T-cell (primary cell): ENCODE data around the gene SLC22A5. TPM values are rescaled to one million over a fixed set of nuclear protein-coding genes. Genes with fewer than 3 reads are reported as not detected.
A peak's percentile ranks its signal among the peaks of the same experiment; 100 is the strongest.

Experiments used
- ATAC-seq, 4 experiments: fragments of 200-7000 bp in 3 of 4; fragments of 150-1000 bp in 1 of 4; cut with Tn5 transposase; replicated peaks in 1 of 4; 1 replicate in 3 of 4; 2 replicates in 1 of 4; pipeline ENCODE4 v1.10.0; 2021; ENCODE audit warnings: moderate library complexity in 3 of 4, mild to moderate bottlenecking in 2 of 4, moderate number of reproducible peaks in 1 of 4
- CTCF ChIA-PET, 2 donors: fragments of 300-600 bp; sonication (Branson Sonifier 250); formaldehyde crosslinking; loops; one replicate each; lab custom pipeline; 2022; ENCODE audit warnings: antibody characterized with exemption in 2 of 2; lab: Charles Lee
- POLR2A ChIA-PET, 2 donors: fragments of 300-600 bp; sonication (Branson Sonifier 250); formaldehyde crosslinking; loops; one replicate each; lab custom pipeline; 2022; ENCODE audit warnings: antibody characterized with exemption in 2 of 2; lab: Charles Lee
- DNase-seq, 35 experiments: peaks; one replicate each; pipeline versions ENCODE4 v3.0.0 to v3.0.0-alpha.2; 2013 to 2023
- H3K27ac ChIP-seq: one replicate; pipeline ENCODE4 v1.5.1; 2013; ENCODE audit warnings: low read length
- H3K27me3 ChIP-seq, 2 experiments: replicated peaks in 1 of 2; 1 replicate in 1 of 2; 2 replicates in 1 of 2; pipeline versions ENCODE4 v1.6.1 to v1.7.0; 2013; ENCODE audit warnings: low read length in 1 of 2, mixed read lengths in 1 of 2; ENCODE audit not compliant: control insufficient read depth in 2 of 2, insufficient read depth in 2 of 2; ENCODE audit errors: extremely low read depth in 1 of 2
- H3K36me3 ChIP-seq, 2 donors: 1 replicate in 1 of 2; 2 replicates in 1 of 2; pipeline versions ENCODE4 v1.6.1 to v1.7.0; 2013; ENCODE audit warnings: low read length in 1 of 2; ENCODE audit not compliant: control insufficient read depth in 2 of 2, insufficient read depth in 1 of 2; ENCODE audit errors: extremely low read depth in 1 of 2
- H3K4me1 ChIP-seq, 2 experiments: 1 replicate in 1 of 2; 2 replicates in 1 of 2; pipeline versions ENCODE4 v1.6.1 to v1.7.0; 2013; ENCODE audit warnings: low read length in 2 of 2, mixed read lengths in 1 of 2; ENCODE audit not compliant: insufficient read depth in 2 of 2, control insufficient read depth in 1 of 2; ENCODE audit errors: extremely low read depth in 1 of 2
- H3K4me3 ChIP-seq, 2 donors: 1 replicate in 1 of 2; 2 replicates in 1 of 2; pipeline versions ENCODE4 v1.5.1 to v1.7.0; 2013; ENCODE audit warnings: mild to moderate bottlenecking in 2 of 2, low read length in 1 of 2, moderate library complexity in 1 of 2; ENCODE audit not compliant: control insufficient read depth in 1 of 2; ENCODE audit errors: extremely low read depth in 1 of 2
- H3K9me3 ChIP-seq: 2 replicates; pipeline ENCODE4 v1.7.0; 2013
- H3K27ac Mint-ChIP-seq, 2 donors: one replicate each; pipeline ENCODE4 v1.8.0; 2020 to 2021; ENCODE audit warnings: mild to moderate bottlenecking in 2 of 2, mixed read lengths in 2 of 2
- H3K27me3 Mint-ChIP-seq, 2 donors: one replicate each; pipeline ENCODE4 v1.8.0; 2021 to 2022; ENCODE audit warnings: mixed read lengths in 2 of 2
- H3K36me3 Mint-ChIP-seq: one replicate; pipeline ENCODE4 v1.8.0; 2021; ENCODE audit warnings: mixed read lengths
- H3K4me1 Mint-ChIP-seq, 3 donors: one replicate each; pipeline ENCODE4 v1.8.0; 2020 to 2022; ENCODE audit warnings: mixed read lengths in 3 of 3, mild to moderate bottlenecking in 1 of 3
- H3K4me3 Mint-ChIP-seq, 3 donors: one replicate each; pipeline ENCODE4 v1.8.0; 2020 to 2022; ENCODE audit warnings: mild to moderate bottlenecking in 3 of 3, mixed read lengths in 3 of 3, moderate library complexity in 3 of 3
- H3K9me3 Mint-ChIP-seq, 3 donors: one replicate each; pipeline ENCODE4 v1.8.0; 2020 to 2022; ENCODE audit warnings: mixed read lengths in 3 of 3
- WGBS: methylation state at CpG from one replicate; pipeline ENCODE4 v1.1.5; 2013; ENCODE audit warnings: missing lambda C conversion rate; ENCODE audit not compliant: insufficient coverage; 5-methylcytosine and 5-hydroxymethylcytosine counted together
- total RNA-seq, 35 experiments: library from RNA in 6 of 35; stranded (reverse) in 6 of 35; fragments of 120-200 nt in 1 of 35; gene quantifications; one replicate each; pipeline versions ENCODE4 v1.2.1 to v1.2.4 and lab custom pipeline; 2013 to 2026

Gene SLC22A5
- total RNA-seq, 5 donors from 2014 or later (not counting 1 experiment from before 2014, with no cell fraction given): 4.8 to 14.0 (median 7.6) TPM

GRCh38 chr5:132364319-132364718 lies 5.2 kb upstream of the SLC22A5 start:
- 88% methylated on average over 1 of the region's 1 CpG for WGBS

GRCh38 chr5:132365213-132365612 lies 4.3 kb upstream of the SLC22A5 start:
- Mint-ChIP-seq H3K4me3 (no peak overlapping the region), H3K36me3 (peaks cover 19% of the 10 kb centered on the region), H3K27me3 (no peaks in the 10 kb centered on the region), H3K9me3 (no peaks in the 10 kb centered on the region), H3K27ac (no peak overlapping the region), H3K4me1 (peaks cover 0 to 6% (median 5%) of the 10 kb centered on the region in 3 donors)
- ATAC-seq: no peak
- DNase-seq: no peak
- Histone ChIP-seq H3K27ac (no peak overlapping the region), H3K27me3 (no peaks in the 10 kb centered on the region), H3K36me3 (peaks cover 0 to 2% of the 10 kb centered on the region in 2 donors), H3K4me3 (no peak overlapping the region), H3K9me3 (no peaks in the 10 kb centered on the region), H3K4me1 (peaks cover 0 to 7% of the 10 kb centered on the region in 2 experiments)
- 80% methylated on average over 2 of the region's 6 CpGs for WGBS
- ChIA-PET POLR2A (no interaction called here), CTCF (no interaction called here)

More at GRCh38 chr5:132364319-132364718, 5.2 kb upstream of the SLC22A5 start:
- peaks cover 0 to 6% (median 5%) of the 10 kb centered on the region in 3 donors for H3K4me1 Mint-ChIP-seq
- Histone ChIP-seq H3K9me3 (no peaks in the 10 kb centered on the region), H3K36me3 (peaks cover 0 to 2% of the 10 kb centered on the region in 2 donors), H3K4me3 (no peak overlapping the region), H3K27ac (no peak overlapping the region), H3K27me3 (no peaks in the 10 kb centered on the region), H3K4me1 (peaks cover 0 to 3% of the 10 kb centered on the region in 2 experiments)
- no peak overlapping the region for H3K4me3 Mint-ChIP-seq
- ChIA-PET CTCF (no interaction called here), POLR2A (no interaction called here)
- peaks cover 23% of the 10 kb centered on the region for H3K36me3 Mint-ChIP-seq
- H3K9me3 Mint-ChIP-seq: no peaks in the 10 kb centered on the region
- ATAC-seq: no peak
- no peak overlapping the region for H3K27ac Mint-ChIP-seq
- DNase-seq: no peak
- H3K27me3 Mint-ChIP-seq: no peaks in the 10 kb centered on the region

GRCh38 chr5:132368186-132368585 lies 1.3 kb upstream of the SLC22A5 start:
- no peaks in the 10 kb centered on the region for H3K9me3 ChIP-seq
- DNase-seq: no peak
- no peak overlapping the region for H3K4me3 ChIP-seq
- ChIA-PET POLR2A (interaction anchor here (0.6 to 0.7 kb wide), 3 partner anchors 54 to 595 kb away, joined by 4 to 5 read pairs (median 4); no protein-coding TSS in a partner anchor), CTCF (interaction anchor here in 1 of 2 donors (0.6 kb wide), 1 partner anchor 1227 kb away, joined by 7 read pairs; no protein-coding TSS in a partner anchor)
- H3K9me3 Mint-ChIP-seq: no peaks in the 10 kb centered on the region
- peaks cover 0 to 3% of the 10 kb centered on the region in 2 donors for H3K36me3 ChIP-seq
- H3K27me3 Mint-ChIP-seq: no peaks in the 10 kb centered on the region
- no peaks in the 10 kb centered on the region for H3K27me3 ChIP-seq
- 100% methylated on average over 1 of the region's 4 CpGs for WGBS
- peaks cover 25 to 31% (median 29%) of the 10 kb centered on the region in 3 donors for H3K4me1 Mint-ChIP-seq
- H3K4me1 ChIP-seq: peaks cover 2 to 23% of the 10 kb centered on the region in 2 experiments
- no peak overlapping the region for H3K4me3 Mint-ChIP-seq
- no peak overlapping the region for H3K27ac Mint-ChIP-seq
- no peak for ATAC-seq
- H3K36me3 Mint-ChIP-seq: peaks cover 14% of the 10 kb centered on the region
- H3K27ac ChIP-seq: no peak overlapping the region

GRCh38 chr5:132369007-132369473 lies 470 bp upstream of the SLC22A5 start:
- peak overlapping the region; percentile 77 for H3K27ac ChIP-seq
- 5% methylated on average over 4 of the region's 9 CpGs for WGBS
- H3K27ac Mint-ChIP-seq: peak overlapping the region; percentile 77
- CTCF ChIA-PET: interaction anchor here (0.6 to 1.2 kb wide), 4 partner anchors 66 to 141 kb away, joined by 3 to 5 read pairs (median 3); no protein-coding TSS in a partner anchor
- peaks cover 6% of the 10 kb centered on the region for H3K36me3 Mint-ChIP-seq
- no peaks in the 10 kb centered on the region for H3K27me3 Mint-ChIP-seq
- peaks cover 2 to 23% of the 10 kb centered on the region in 2 experiments for H3K4me1 ChIP-seq
- H3K27me3 ChIP-seq: no peaks in the 10 kb centered on the region
- peaks cover 25 to 31% (median 29%) of the 10 kb centered on the region in 3 donors for H3K4me1 Mint-ChIP-seq
- peaks cover 0 to 3% of the 10 kb centered on the region in 2 donors for H3K36me3 ChIP-seq
- no peak for DNase-seq
- no peaks in the 10 kb centered on the region for H3K9me3 Mint-ChIP-seq
- H3K9me3 ChIP-seq: no peaks in the 10 kb centered on the region
- H3K4me3 Mint-ChIP-seq: peak overlapping the region; percentile 70 to 83 (median 81)
- peak in 1 of 4 experiments; percentile 40 for ATAC-seq
- peak overlapping the region; percentile 61 to 67 for H3K4me3 ChIP-seq
- POLR2A ChIA-PET: interaction anchor here in 1 of 2 donors (0.6 kb wide), 6 partner anchors 75 to 1663 kb away, joined by 3 to 7 read pairs (median 5); partner anchors contain the start of gene SLC22A4

- H3K27me3 Mint-ChIP-seq: no peaks in the 10 kb centered on the region
- DNase-seq (peak in 1 of 35 experiments; percentile 11), ATAC-seq (no peak)
- H3K4me1 ChIP-seq: peaks cover 2 to 23% of the 10 kb centered on the region in 2 experiments
- H3K27ac Mint-ChIP-seq: peak overlapping the region; percentile 61 to 77
- H3K27me3 ChIP-seq: no peaks in the 10 kb centered on the region
- peaks cover 0 to 3% of the 10 kb centered on the region in 2 donors for H3K36me3 ChIP-seq
- no peaks in the 10 kb centered on the region for H3K9me3 ChIP-seq
- peaks cover 25 to 31% (median 29%) of the 10 kb centered on the region in 3 donors for H3K4me1 Mint-ChIP-seq
- H3K4me3 ChIP-seq: peak overlapping the region; percentile 61 to 67
- no peaks in the 10 kb centered on the region for H3K9me3 Mint-ChIP-seq
- peak overlapping the region; percentile 78 to 83 (median 81) for H3K4me3 Mint-ChIP-seq
- ChIA-PET POLR2A (interaction anchor here in 1 of 2 donors (0.5 kb wide), 1 partner anchor 754 kb away, joined by 3 read pairs; no protein-coding TSS in a partner anchor), CTCF (interaction anchor here (0.6 kb wide), 2 partner anchors 21 to 117 kb away, joined by 3 read pairs; no protein-coding TSS in a partner anchor)
- no peak overlapping the region for H3K27ac ChIP-seq
- H3K36me3 Mint-ChIP-seq: no peaks in the 10 kb centered on the region
- 21% methylated on average over 29 of the region's 34 CpGs for WGBS
These were observed 866 bp downstream of the SLC22A5 start for GRCh38 chr5:132370181-132370970.

- Mint-ChIP-seq H3K27me3 (no peaks in the 10 kb centered on the region), H3K4me1 (peaks cover 25 to 31% (median 29%) of the 10 kb centered on the region in 3 donors), H3K9me3 (no peaks in the 10 kb centered on the region), H3K27ac (peak overlapping the region; percentile 63 to 82), H3K36me3 (no peaks in the 10 kb centered on the region), H3K4me3 (peak overlapping the region; percentile 78 to 83 (median 81))
- ChIA-PET CTCF (no interaction called here), POLR2A (no interaction called here)
- Histone ChIP-seq H3K9me3 (no peaks in the 10 kb centered on the region), H3K36me3 (peaks cover 0 to 3% of the 10 kb centered on the region in 2 donors), H3K27ac (no peak overlapping the region), H3K27me3 (no peaks in the 10 kb centered on the region), H3K4me1 (peaks cover 2 to 23% of the 10 kb centered on the region in 2 experiments), H3K4me3 (no peak overlapping the region)
- 96% methylated on average over 13 of the region's 19 CpGs for WGBS
- DNase-seq (no peak), ATAC-seq (no peak)
These were observed 1.6 kb downstream of the SLC22A5 start for GRCh38 chr5:132370971-132371602.
